SU-DHL-6 (cell line): ENCODE results near the gene SLX4IP.

Experiments used
- H2AFZ ChIP-seq: fragments of 200-600 bp; sonication (generic); 2 replicates; pipeline ENCODE4 v1.6.1; 2014; ENCODE audit warnings: low read depth, mild to moderate bottlenecking, moderate library complexity, mixed read lengths, antibody characterized with exemption, low read length; ENCODE audit not compliant: severe bottlenecking
- H3F3A ChIP-seq: fragments of 200-600 bp; shearing (Covaris generic); 2 replicates; pipeline ENCODE4 v1.6.0; 2016; ENCODE audit warnings: antibody characterized with exemption, mild to moderate bottlenecking; ENCODE audit not compliant: insufficient read depth
- H3K27ac ChIP-seq: fragments of 200-600 bp; sonication (generic); 2 replicates; pipeline ENCODE4 v1.5.1; 2016; ENCODE audit warnings: low read depth, mild to moderate bottlenecking, low read length, moderate library complexity, mixed read lengths
- H3K27me3 ChIP-seq: fragments of 200-600 bp; sonication (generic), shearing (Covaris generic); 2 replicates; pipeline ENCODE4 v1.6.0; 2014; ENCODE audit warnings: mild to moderate bottlenecking, low read length
- H3K36me3 ChIP-seq: fragments of 200-600 bp; sonication (generic); 2 replicates; pipeline ENCODE4 v1.6.1; 2014; ENCODE audit warnings: mild to moderate bottlenecking, low read length, mixed read lengths
- H3K4me2 ChIP-seq: fragments of 300-600, 200-600 bp; shearing (Covaris generic), sonication (generic); 2 replicates; pipeline ENCODE4 v1.6.0; 2014; ENCODE audit warnings: low read length, low read depth, mild to moderate bottlenecking; ENCODE audit not compliant: poor library complexity, severe bottlenecking
- H3K4me3 ChIP-seq: fragments of 200-600 bp; sonication (generic); 2 replicates; pipeline ENCODE4 v1.5.1; 2014; ENCODE audit warnings: antibody characterized with exemption, low read length, mild to moderate bottlenecking, mixed read lengths; ENCODE audit not compliant: insufficient read depth, poor library complexity, severe bottlenecking
- H3K79me2 ChIP-seq: fragments of 200-600 bp; sonication (generic); 2 replicates; pipeline ENCODE4 v1.6.1; 2014; ENCODE audit warnings: mild to moderate bottlenecking, low read length, moderate library complexity; ENCODE audit not compliant: insufficient read depth
- H3K9ac ChIP-seq: fragments of 200-600 bp; sonication (generic); 2 replicates; pipeline ENCODE4 v1.7.0; 2014; ENCODE audit warnings: mild to moderate bottlenecking, low read length
- H3K9me2 ChIP-seq: fragments of 200-600 bp; sonication (generic); replicated peaks from 2 replicates; pipeline ENCODE4 v1.6.1; 2014; ENCODE audit warnings: low read length; ENCODE audit not compliant: insufficient read depth
- H3K9me3 ChIP-seq: fragments of 200-600 bp; sonication (generic); 2 replicates; pipeline ENCODE4 v1.6.1; 2014; ENCODE audit warnings: low read length, mixed read lengths; ENCODE audit not compliant: insufficient read depth
- H4K20me1 ChIP-seq: fragments of 200-600 bp; sonication (generic); 2 replicates; pipeline ENCODE4 v1.6.1; 2014; ENCODE audit warnings: low read depth, mild to moderate bottlenecking, antibody characterized with exemption, low read length, moderate library complexity, mixed read lengths
- CTCF ChIP-seq: fragments of 200-600 bp; sonication (generic); IDR thresholded peaks from one replicate; pipeline ENCODE4 v1.5.1; 2017; ENCODE audit warnings: antibody characterized with exemption, mild to moderate bottlenecking, low read length, moderate library complexity; ENCODE audit not compliant: insufficient read depth, poor library complexity, severe bottlenecking
- EZH2phosphoT487 ChIP-seq: fragments of 200-600 bp; sonication (generic), shearing (Covaris generic); conservative IDR thresholded peaks from 2 replicates; pipeline ENCODE4 v1.6.1; 2018; ENCODE audit warnings: mild to moderate bottlenecking, antibody characterized with exemption, low read length, moderate library complexity, mixed read lengths

The SLX4IP gene

DNA sequence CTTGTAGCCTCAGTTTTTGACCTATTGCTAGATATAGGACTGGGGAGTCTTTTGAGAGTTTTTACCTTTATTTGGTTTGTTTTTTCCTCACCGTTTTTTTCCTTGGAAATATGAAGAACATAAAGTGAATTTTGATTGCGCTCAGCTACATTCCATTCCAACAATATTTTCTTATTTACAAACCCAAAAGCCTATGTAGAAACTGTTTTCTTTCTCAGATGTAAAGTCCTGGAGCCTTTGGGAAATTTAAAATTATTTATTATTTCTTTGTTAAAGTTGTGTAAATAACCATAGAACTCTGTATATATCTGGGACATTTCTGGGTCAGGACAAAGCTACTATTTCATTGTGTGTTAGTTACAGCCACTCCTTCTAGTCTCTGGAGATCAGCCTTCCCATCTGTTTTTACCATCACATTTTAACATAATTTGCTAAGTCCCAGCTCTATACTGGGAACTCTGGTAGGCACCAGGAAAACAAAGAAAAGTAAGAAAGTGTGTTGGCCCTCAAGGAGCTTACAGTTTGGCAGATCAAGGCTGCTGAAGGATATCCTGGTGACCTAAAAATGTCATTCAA, 169.8 kb downstream of the SLX4IP start:
- no peak overlapping the region for H3K4me2 ChIP-seq
- H3K4me3 ChIP-seq: no peak overlapping the region
- H3K36me3 ChIP-seq: no peaks in the 10 kb centered on the region
- H3F3A ChIP-seq: no peaks in the 10 kb centered on the region
- no peaks in the 10 kb centered on the region for H3K79me2 ChIP-seq
- H4K20me1 ChIP-seq: no peaks in the 10 kb centered on the region
- no peak overlapping the region for H2AFZ ChIP-seq
- no peaks in the 10 kb centered on the region for H3K9me2 ChIP-seq
- H3K9ac ChIP-seq: no peak overlapping the region
- no peaks in the 10 kb centered on the region for H3K9me3 ChIP-seq
- TF ChIP-seq EZH2phosphoT487 (no peak), CTCF (no peak)
- no peak overlapping the region for H3K27ac ChIP-seq
- H3K27me3 ChIP-seq: no peaks in the 10 kb centered on the region

DNA sequence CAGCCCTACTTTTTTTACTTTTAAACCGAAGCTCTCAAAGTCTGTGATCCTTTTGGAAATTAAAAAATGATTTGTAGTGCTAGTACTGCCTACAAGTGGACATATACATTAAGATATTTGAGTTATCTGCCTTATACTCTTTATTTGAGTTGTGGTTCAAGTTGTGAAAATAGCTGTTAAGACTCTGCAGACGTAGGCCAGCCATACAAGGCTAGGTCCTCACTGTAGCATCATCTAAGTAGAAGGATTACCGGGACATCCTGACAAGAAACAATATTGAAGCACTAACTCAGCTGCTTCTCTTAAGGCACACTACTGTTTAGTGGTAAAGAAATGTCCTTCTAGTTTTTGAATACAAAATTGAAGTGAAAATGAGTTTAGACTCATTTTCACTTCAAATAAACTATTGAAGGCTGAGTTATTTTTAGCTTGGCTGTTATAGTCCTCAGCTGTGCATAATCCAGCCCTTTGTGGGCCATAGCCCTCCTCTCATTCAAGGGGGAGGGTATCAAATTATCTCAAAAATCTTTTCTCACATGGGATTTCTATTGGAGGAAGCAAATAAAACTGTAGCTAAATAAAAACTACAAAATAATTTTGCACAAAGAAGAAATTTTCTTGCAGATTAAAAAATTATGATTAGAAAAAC, 170.6 kb downstream of the SLX4IP start:
- H3K9me3 ChIP-seq: no peaks in the 10 kb centered on the region
- TF ChIP-seq CTCF: no peak
- H3K9ac ChIP-seq: no peak overlapping the region
- no peaks in the 10 kb centered on the region for H3K9me2 ChIP-seq
- no peak overlapping the region for H3K27ac ChIP-seq
- no peaks in the 10 kb centered on the region for H3K79me2 ChIP-seq
- no peaks in the 10 kb centered on the region for H3K27me3 ChIP-seq
- H2AFZ ChIP-seq: no peak overlapping the region
- H3K4me3 ChIP-seq: no peak overlapping the region
- H3K36me3 ChIP-seq: no peaks in the 10 kb centered on the region
- no peaks in the 10 kb centered on the region for H4K20me1 ChIP-seq
- H3F3A ChIP-seq: no peaks in the 10 kb centered on the region
- no peak overlapping the region for H3K4me2 ChIP-seq

GRCh38 chr20:10609276-10609675, 174.2 kb downstream of the SLX4IP start:
- no peaks in the 10 kb centered on the region for H3F3A ChIP-seq
- H4K20me1 ChIP-seq: no peaks in the 10 kb centered on the region
- H3K9me3 ChIP-seq: no peaks in the 10 kb centered on the region
- H3K9me2 ChIP-seq: no peaks in the 10 kb centered on the region
- H3K79me2 ChIP-seq: no peaks in the 10 kb centered on the region
- H3K27ac ChIP-seq: no peak overlapping the region
- H3K4me2 ChIP-seq: no peak overlapping the region
- H2AFZ ChIP-seq: no peak overlapping the region
- H3K27me3 ChIP-seq: no peaks in the 10 kb centered on the region
- H3K9ac ChIP-seq: no peak overlapping the region
- H3K36me3 ChIP-seq: no peaks in the 10 kb centered on the region
- H3K4me3 ChIP-seq: no peak overlapping the region
- TF ChIP-seq EZH2phosphoT487 (no peak), CTCF (no peak)
